Measurements from ENCODE around the gene PEX5L. TPM values are rescaled to one million over a fixed set of nuclear protein-coding genes. Genes with fewer than 3 reads are reported as not detected.

Gene PEX5L
- total RNA-seq, 2 experiments from 2014 or later, result not detected

GRCh38 chr3:179745716-179746115 is 291.0 kb downstream of the PEX5L start:
- intact Hi-C loops (cut with micrococcal nuclease), result no loop called here
- ATAC-seq (no peak), DNase-seq (no peak)
- ChIA-PET POLR2A (no interaction called here), CTCF (no interaction called here)
- no peak overlapping the region for H3K4me3 Mint-ChIP-seq
- no peak for TF ChIP-seq CTCF (IDR thresholded peaks at IDR 0.05)
- peaks cover 16% of the 10 kb centered on the region for H3K36me3 Mint-ChIP-seq (ENCODE audit: low read depth)
- no peak overlapping the region for H3K27ac Mint-ChIP-seq
- H3K4me1 Mint-ChIP-seq (ENCODE audit: low read depth), result no peaks in the 10 kb centered on the region
- H3K27me3 Mint-ChIP-seq, result no peaks in the 10 kb centered on the region
- H3K9me3 Mint-ChIP-seq, result no peaks in the 10 kb centered on the region

- no peaks in the 10 kb centered on the region for H3K27me3 Mint-ChIP-seq
- no peaks in the 10 kb centered on the region for H3K9me3 Mint-ChIP-seq
- H3K36me3 Mint-ChIP-seq (ENCODE audit: low read depth), result peaks cover 16% of the 10 kb centered on the region
- H3K4me1 Mint-ChIP-seq (ENCODE audit: low read depth), result no peaks in the 10 kb centered on the region
- DNase-seq (no peak), ATAC-seq (no peak)
- TF ChIP-seq CTCF (IDR thresholded peaks at IDR 0.05), result no peak
- H3K27ac Mint-ChIP-seq, result no peak overlapping the region
- CTCF ChIA-PET, result no interaction called here
- POLR2A ChIA-PET, result no interaction called here
- H3K4me3 Mint-ChIP-seq, result no peak overlapping the region
- intact Hi-C loops (cut with micrococcal nuclease), result no loop called here
These were observed 291.7 kb downstream of the PEX5L start for GRCh38 chr3:179745079-179745478.

Measured in activated CD8-positive, alpha-beta T cell treated with anti-CD3 and anti-CD28 coated beads for 36 hours (primary cell).